H9 (cell line): ENCODE data around the gene ACADM. TPM values are rescaled to one million over a fixed set of nuclear protein-coding genes. Genes with fewer than 3 reads are reported as not detected.
A peak's percentile ranks its signal among the peaks of the same experiment; 100 is the strongest.
"Not testable (repeated sequence)": the region's sequence is repeated elsewhere in the genome, so short reads cannot be mapped to it uniquely, and the experiment has no call there.

Experiments used
- DNase-seq: peaks from one replicate; pipeline ENCODE4 v3.0.0-alpha.2; 2017
- H2AFZ ChIP-seq: one replicate; pipeline ENCODE4 v1.6.1; 2013; ENCODE audit warnings: mild to moderate bottlenecking, low read length, control low read depth, moderate library complexity
- H2AK5ac ChIP-seq: 2 replicates; pipeline ENCODE4 v1.6.1; 2013; ENCODE audit warnings: low read length, control low read depth, mixed read lengths; ENCODE audit not compliant: insufficient read length
- H2BK120ac ChIP-seq: one replicate; pipeline ENCODE4 v1.6.1; 2013; ENCODE audit warnings: low read depth, mild to moderate bottlenecking, low read length, control low read depth, inconsistent platforms; ENCODE audit not compliant: poor library complexity, severe bottlenecking
- H2BK12ac ChIP-seq: 2 replicates; pipeline ENCODE4 v1.6.1; 2013; ENCODE audit warnings: low read length, control low read depth, mixed read lengths, low read depth; ENCODE audit not compliant: insufficient read length
- H2BK15ac ChIP-seq: 2 replicates; pipeline ENCODE4 v1.6.1; 2013; ENCODE audit warnings: low read depth, low read length, control low read depth
- H2BK20ac ChIP-seq: one replicate; pipeline ENCODE4 v1.6.1; 2013; ENCODE audit warnings: low read depth, mild to moderate bottlenecking, low read length, control low read depth, inconsistent platforms; ENCODE audit not compliant: poor library complexity, severe bottlenecking
- H2BK5ac ChIP-seq: 2 replicates; pipeline ENCODE4 v1.6.1; 2013; ENCODE audit warnings: low read length, control low read depth, mixed read lengths; ENCODE audit not compliant: insufficient read length
- H3K14ac ChIP-seq: 2 replicates; pipeline ENCODE4 v1.6.1; 2013; ENCODE audit warnings: low read length, control low read depth; ENCODE audit not compliant: insufficient read depth
- H3K18ac ChIP-seq: 2 replicates; pipeline ENCODE4 v1.6.1; 2013; ENCODE audit warnings: low read depth, mild to moderate bottlenecking, mixed read lengths, low read length, control low read depth; ENCODE audit not compliant: insufficient read length
- H3K23ac ChIP-seq: 2 replicates; pipeline ENCODE4 v1.6.1; 2013; ENCODE audit warnings: low read length, control low read depth, mixed read lengths, low read depth; ENCODE audit not compliant: insufficient read length
- H3K23me2 ChIP-seq: 2 replicates; pipeline ENCODE4 v1.6.1; 2013; ENCODE audit warnings: low read depth, mild to moderate bottlenecking, mixed read lengths, low read length, control low read depth; ENCODE audit not compliant: insufficient read length, poor library complexity, severe bottlenecking
- H3K27ac ChIP-seq: 2 replicates; pipeline ENCODE4 v1.5.1; 2013; ENCODE audit warnings: low read length, control low read depth, mixed read lengths, low read depth; ENCODE audit not compliant: insufficient read length
- H3K27me3 ChIP-seq: 2 replicates; pipeline ENCODE4 v1.6.1; 2013; ENCODE audit warnings: low read length, control low read depth, inconsistent platforms; ENCODE audit not compliant: insufficient read depth
- H3K4ac ChIP-seq: 2 replicates; pipeline ENCODE4 v1.6.1; 2013; ENCODE audit warnings: low read depth, mild to moderate bottlenecking, control low read depth, inconsistent platforms, low read length, moderate library complexity
- H3K4me1 ChIP-seq: 2 replicates; pipeline ENCODE4 v1.6.1; 2013; ENCODE audit warnings: low read length, control low read depth, inconsistent platforms; ENCODE audit not compliant: insufficient read depth
- H3K4me2 ChIP-seq: 2 replicates; pipeline ENCODE4 v1.6.1; 2013; ENCODE audit warnings: low read length, control low read depth, mixed read lengths; ENCODE audit not compliant: insufficient read length, insufficient read depth
- H3K56ac ChIP-seq: 2 replicates; pipeline ENCODE4 v1.6.1; 2013; ENCODE audit warnings: low read depth, mild to moderate bottlenecking, mixed read lengths, low read length, control low read depth; ENCODE audit not compliant: insufficient read length
- H3K79me1 ChIP-seq: 2 replicates; pipeline ENCODE4 v1.6.1; 2013; ENCODE audit warnings: low read depth, mild to moderate bottlenecking, moderate library complexity, low read length, control low read depth, inconsistent platforms; ENCODE audit not compliant: insufficient read depth, poor library complexity, severe bottlenecking
- H3K79me2 ChIP-seq: 2 replicates; pipeline ENCODE4 v1.6.1; 2013; ENCODE audit warnings: low read length, control low read depth, inconsistent platforms; ENCODE audit not compliant: insufficient read depth
- H3K9ac ChIP-seq: 2 replicates; pipeline ENCODE4 v1.6.1; 2013; ENCODE audit warnings: low read length, control low read depth, mixed read lengths; ENCODE audit not compliant: insufficient read length; ENCODE audit errors: extremely low read depth
- H3K9me3 ChIP-seq: one replicate; pipeline ENCODE4 v1.6.1; 2013; ENCODE audit warnings: low read depth, low read length, inconsistent platforms; ENCODE audit not compliant: control insufficient read depth
- H3T11ph ChIP-seq: one replicate; pipeline ENCODE4 v1.6.1; 2013; ENCODE audit warnings: mild to moderate bottlenecking, low read length, control low read depth, inconsistent platforms
- H4K20me1 ChIP-seq: one replicate; pipeline ENCODE4 v1.6.1; 2013; ENCODE audit not compliant: control insufficient read depth, insufficient read length, insufficient read depth
- H4K5ac ChIP-seq: 2 replicates; pipeline ENCODE4 v1.6.1; 2013; ENCODE audit warnings: low read depth, mild to moderate bottlenecking, mixed read lengths, low read length, control low read depth; ENCODE audit not compliant: insufficient read length
- H4K8ac ChIP-seq: replicated peaks from 2 replicates; pipeline ENCODE4 v1.6.1; 2013; ENCODE audit warnings: low read length, control low read depth, mixed read lengths, low read depth; ENCODE audit not compliant: insufficient read length
- H4K91ac ChIP-seq: 2 replicates; pipeline ENCODE4 v1.6.1; 2013; ENCODE audit warnings: low read depth, mild to moderate bottlenecking, moderate library complexity, mixed read lengths, low read length, control low read depth; ENCODE audit not compliant: insufficient read length
- H3K27ac Mint-ChIP-seq, 3 experiments: 2 replicates in 2 of 3; 3 replicates in 1 of 3; pipeline ENCODE4 v1.8.0; 2020 to 2021; ENCODE audit warnings: mixed read lengths in 3 of 3, mild to moderate bottlenecking in 1 of 3, moderate library complexity in 1 of 3
- H3K27me3 Mint-ChIP-seq: 2 replicates; pipeline ENCODE4 v1.8.0; 2021; ENCODE audit warnings: low read depth, mild to moderate bottlenecking, moderate library complexity, mixed read lengths
- H3K36me3 Mint-ChIP-seq, 3 experiments: 2 replicates in 2 of 3; 3 replicates in 1 of 3; pipeline ENCODE4 v1.8.0; 2020 to 2021; ENCODE audit warnings: low read depth in 3 of 3, mixed read lengths in 3 of 3; ENCODE audit not compliant: insufficient read depth in 1 of 3
- H3K4me1 Mint-ChIP-seq, 2 experiments: 2 replicates each; pipeline ENCODE4 v1.8.0; 2020; ENCODE audit warnings: mixed read lengths in 2 of 2
- H3K4me3 Mint-ChIP-seq, 2 experiments: 2 replicates in 1 of 2; 3 replicates in 1 of 2; pipeline ENCODE4 v1.8.0; 2020 to 2021; ENCODE audit warnings: mild to moderate bottlenecking in 2 of 2, mixed read lengths in 2 of 2, moderate library complexity in 1 of 2
- H3K9me3 Mint-ChIP-seq, 2 experiments: 2 replicates in 1 of 2; 3 replicates in 1 of 2; pipeline ENCODE4 v1.8.0; 2020; ENCODE audit warnings: mild to moderate bottlenecking in 2 of 2, mixed read lengths in 2 of 2, moderate library complexity in 1 of 2
- WGBS: extraction: QIAGEN DNeasy Blood & Tissue Kit; methylation state at CpG from one replicate; pipeline ENCODE4 v1.1.7; 2013; ENCODE audit warnings: missing lambda C conversion rate, low lambda C conversion rate, mixed read lengths; ENCODE audit not compliant: insufficient read length; ENCODE audit errors: extremely low coverage; 5-methylcytosine and 5-hydroxymethylcytosine counted together
- total RNA-seq: library from RNA; stranded (reverse); gene quantifications from 2 replicates; pipeline ENCODE4 v1.2.1, GENCODE V29; 2021
- TF ChIP-seq, protein P1 (sequence below): fragments of 200-600 bp; sonication (generic); conservative IDR thresholded peaks from 3 replicates; pipeline ENCODE4 v1.8.0; 2021; ENCODE audit warnings: antibody characterized with exemption, mild to moderate bottlenecking

Gene ACADM
- total RNA-seq, 1 experiment from 2014 or later: 51.3 TPM

- no peaks in the 10 kb centered on the region for H3K27me3 ChIP-seq
- no peak overlapping the region for H3K9ac ChIP-seq
- Mint-ChIP-seq H3K4me3 (no peak overlapping the region), H3K4me1 (no peaks in the 10 kb centered on the region), H3K27me3 (no peaks in the 10 kb centered on the region), H3K36me3 (peaks cover 2 to 24% (median 18%) of the 10 kb centered on the region in 3 experiments; a peak in 5 of 7 replicates), H3K9me3 (no peaks in the 10 kb centered on the region), H3K27ac (peak overlapping the region in 1 of 3 experiments; percentile 37; a peak in 2 of 7 replicates)
- no peak for DNase-seq
- TF ChIP-seq, protein P1, sequence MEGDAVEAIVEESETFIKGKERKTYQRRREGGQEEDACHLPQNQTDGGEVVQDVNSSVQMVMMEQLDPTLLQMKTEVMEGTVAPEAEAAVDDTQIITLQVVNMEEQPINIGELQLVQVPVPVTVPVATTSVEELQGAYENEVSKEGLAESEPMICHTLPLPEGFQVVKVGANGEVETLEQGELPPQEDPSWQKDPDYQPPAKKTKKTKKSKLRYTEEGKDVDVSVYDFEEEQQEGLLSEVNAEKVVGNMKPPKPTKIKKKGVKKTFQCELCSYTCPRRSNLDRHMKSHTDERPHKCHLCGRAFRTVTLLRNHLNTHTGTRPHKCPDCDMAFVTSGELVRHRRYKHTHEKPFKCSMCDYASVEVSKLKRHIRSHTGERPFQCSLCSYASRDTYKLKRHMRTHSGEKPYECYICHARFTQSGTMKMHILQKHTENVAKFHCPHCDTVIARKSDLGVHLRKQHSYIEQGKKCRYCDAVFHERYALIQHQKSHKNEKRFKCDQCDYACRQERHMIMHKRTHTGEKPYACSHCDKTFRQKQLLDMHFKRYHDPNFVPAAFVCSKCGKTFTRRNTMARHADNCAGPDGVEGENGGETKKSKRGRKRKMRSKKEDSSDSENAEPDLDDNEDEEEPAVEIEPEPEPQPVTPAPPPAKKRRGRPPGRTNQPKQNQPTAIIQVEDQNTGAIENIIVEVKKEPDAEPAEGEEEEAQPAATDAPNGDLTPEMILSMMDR: no peak
- H3K9me3 ChIP-seq: no peaks in the 10 kb centered on the region
- no peaks in the 10 kb centered on the region for H3K4me1 ChIP-seq
- no peak overlapping the region for H3K18ac ChIP-seq
- H3K4me2 ChIP-seq: no peak overlapping the region
- no CpG with 5 or more reads among the region's 4 CpGs for WGBS
- no peak overlapping the region for H2BK15ac ChIP-seq
- no peak overlapping the region for H3K4ac ChIP-seq
- no peak overlapping the region for H3K14ac ChIP-seq
- no peak overlapping the region for H2BK5ac ChIP-seq
- H2BK20ac ChIP-seq: no peak overlapping the region
- no peak overlapping the region for H2AK5ac ChIP-seq
- H4K91ac ChIP-seq: no peak overlapping the region
- H2BK12ac ChIP-seq: no peak overlapping the region
- H3K23me2 ChIP-seq: no peaks in the 10 kb centered on the region
- H4K20me1 ChIP-seq: no peaks in the 10 kb centered on the region
- H3K27ac ChIP-seq: no peak overlapping the region
- H2BK120ac ChIP-seq: no peak overlapping the region
- no peak overlapping the region for H4K5ac ChIP-seq
- no peaks in the 10 kb centered on the region for H3K79me1 ChIP-seq
- no peaks in the 10 kb centered on the region for H3K79me2 ChIP-seq
- H2AFZ ChIP-seq: no peak overlapping the region
- H3T11ph ChIP-seq: no peak overlapping the region
- no peak overlapping the region for H3K56ac ChIP-seq
- H4K8ac ChIP-seq: no peak overlapping the region
- H3K23ac ChIP-seq: no peak overlapping the region
These were observed 20.8 kb downstream of the ACADM start for GRCh38 chr1:75745276-75745675.

- not testable (repeated sequence) for H3K9me3 ChIP-seq, H3K79me1 ChIP-seq, H3K4me2 ChIP-seq, H3K23me2 ChIP-seq, H3K4ac ChIP-seq, H3K9ac ChIP-seq, H3K27me3 ChIP-seq, H2BK15ac ChIP-seq, H3K4me3 Mint-ChIP-seq, H2BK5ac ChIP-seq, H3K4me1 Mint-ChIP-seq, DNase-seq, H3K4me1 ChIP-seq, H3K56ac ChIP-seq, H3K23ac ChIP-seq, H3K27me3 Mint-ChIP-seq, H3K27ac Mint-ChIP-seq, H4K5ac ChIP-seq, H4K91ac ChIP-seq, H3K27ac ChIP-seq, H3T11ph ChIP-seq, H3K18ac ChIP-seq, H2BK12ac ChIP-seq, H4K20me1 ChIP-seq, H3K79me2 ChIP-seq, H2AK5ac ChIP-seq, H4K8ac ChIP-seq, H2BK20ac ChIP-seq, H2BK120ac ChIP-seq, H2AFZ ChIP-seq, H3K14ac ChIP-seq
- Mint-ChIP-seq H3K9me3 (peaks cover 39 to 50% of the 10 kb centered on the region in 2 experiments), H3K36me3 (peaks cover 54 to 74% (median 72%) of the 10 kb centered on the region in 3 experiments)
These were observed 32.7 kb downstream of the ACADM start for GRCh38 chr1:75757210-75757609.
